MM.1S (cell line): ENCODE measurements around the gene TSPAN9.

Source experiments
- CTCF ChIP-seq: fragments of 300-600 bp; sonication (generic); IDR thresholded peaks from 2 replicates; pipeline ENCODE4 v1.5.1; 2016; ENCODE audit warnings: antibody characterized with exemption, low read length, mixed read lengths
- EZH2 ChIP-seq: fragments of 300-600 bp; sonication (generic); optimal IDR thresholded peaks from 2 replicates; pipeline ENCODE3; 2017; ENCODE audit warnings: low read depth, mild to moderate bottlenecking, antibody characterized with exemption, low read length, mixed read lengths

- TF ChIP-seq CTCF = no peak
- TF ChIP-seq EZH2 = no peak
These were observed 232.6 kb downstream of the TSPAN9 start for GRCh38 chr12:3309805-3310204.
